NCI-H146 treated with DMSO at 0.1 percent for 48 hours (cell line): ENCODE results near the gene RIPK1.
"Not testable (repeated sequence)": the region's sequence is repeated elsewhere in the genome, so short reads cannot be mapped to it uniquely, and the experiment has no call there.

Experiments
- DNase-seq: peaks from one replicate; lab custom pipeline; 2025; ENCODE audit not compliant: unreplicated experiment; lab: John Stamatoyannopoulos, UW

The RIPK1 gene

DNA sequence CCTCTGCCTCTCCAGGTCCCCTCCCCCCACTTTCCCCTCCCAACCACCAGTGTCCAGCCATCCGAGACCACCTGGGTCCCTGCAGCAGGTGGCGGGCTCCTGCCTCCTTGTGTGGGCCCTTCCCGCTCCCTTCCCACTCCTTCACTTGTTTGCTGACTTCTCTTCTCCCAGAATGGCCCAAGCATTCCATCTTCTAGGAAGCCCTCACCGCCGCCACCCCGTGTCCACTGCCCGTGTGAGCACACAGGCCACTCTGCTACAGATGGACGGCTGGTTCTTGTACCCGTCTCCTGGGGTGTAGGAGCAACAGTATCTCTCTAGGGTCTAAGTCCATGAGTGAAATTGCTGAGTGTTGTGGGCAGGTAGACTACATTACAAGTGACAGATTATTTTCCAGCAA lies 65.2 kb downstream of the RIPK1 start:
- DNase-seq: no peak

DNA sequence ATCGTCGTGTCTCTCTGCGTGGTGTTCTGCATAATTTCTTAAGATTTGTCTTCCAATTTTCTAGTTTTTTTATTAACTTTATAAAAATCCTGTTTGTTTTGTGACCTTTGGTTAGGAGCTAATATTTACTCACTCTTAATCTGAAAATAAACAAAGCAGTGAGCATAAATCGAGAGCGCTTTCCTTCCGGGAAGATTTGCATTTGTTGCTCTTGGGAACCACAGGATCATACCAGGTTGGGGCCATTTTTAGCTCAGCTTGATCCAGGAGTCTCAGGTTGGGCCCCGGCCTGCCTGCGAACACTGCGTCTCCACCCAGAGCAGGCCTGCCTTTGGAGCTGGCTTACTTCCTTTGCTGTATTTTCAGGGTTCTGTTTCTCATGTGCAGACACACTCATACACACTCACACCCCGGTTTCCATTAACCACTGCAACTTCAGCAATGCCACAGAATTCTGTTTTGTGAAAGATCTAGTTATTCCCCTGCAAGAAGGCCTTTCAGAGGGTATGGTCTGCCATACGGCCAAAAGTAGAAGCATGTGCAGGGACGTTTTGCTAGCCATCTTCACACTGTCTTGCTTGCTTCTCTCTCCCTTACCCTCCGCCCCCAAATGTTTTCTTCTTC lies 67.5 kb downstream of the RIPK1 start:
- no peak for DNase-seq

DNA sequence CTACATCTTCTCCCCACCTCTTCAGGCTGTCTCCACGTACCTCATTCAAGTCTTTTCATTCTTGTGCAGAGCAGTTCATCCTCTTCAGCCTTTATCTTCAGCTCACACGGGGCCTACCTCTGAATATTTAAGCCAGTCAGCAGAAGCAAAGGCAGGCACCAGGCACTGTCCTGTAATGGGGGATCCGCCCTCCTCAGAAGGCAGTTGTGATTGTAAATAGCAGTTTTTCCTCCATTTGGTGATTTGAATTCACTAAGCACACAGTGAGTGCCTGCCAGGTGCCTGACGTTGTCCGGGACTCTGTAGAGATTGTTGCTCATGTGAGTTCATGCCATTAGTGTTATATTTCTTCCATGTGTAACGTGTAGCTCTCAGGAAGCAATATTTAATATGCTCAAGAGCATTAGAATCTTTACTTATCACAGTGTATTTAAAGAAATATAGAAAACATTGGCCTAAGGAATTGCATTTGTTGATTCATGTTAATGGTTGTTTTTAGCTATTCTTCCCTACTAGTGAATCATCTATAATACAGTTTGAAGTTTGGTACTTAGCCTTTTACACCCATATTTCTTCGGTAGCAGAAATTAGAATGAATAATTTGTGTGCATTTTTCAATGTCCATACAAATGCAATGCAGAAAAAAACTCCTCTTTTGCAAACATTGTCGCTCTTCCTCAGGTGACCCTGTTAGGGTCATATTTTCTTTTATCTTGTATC lies 68.2 kb downstream of the RIPK1 start:
- DNase-seq: no peak

DNA sequence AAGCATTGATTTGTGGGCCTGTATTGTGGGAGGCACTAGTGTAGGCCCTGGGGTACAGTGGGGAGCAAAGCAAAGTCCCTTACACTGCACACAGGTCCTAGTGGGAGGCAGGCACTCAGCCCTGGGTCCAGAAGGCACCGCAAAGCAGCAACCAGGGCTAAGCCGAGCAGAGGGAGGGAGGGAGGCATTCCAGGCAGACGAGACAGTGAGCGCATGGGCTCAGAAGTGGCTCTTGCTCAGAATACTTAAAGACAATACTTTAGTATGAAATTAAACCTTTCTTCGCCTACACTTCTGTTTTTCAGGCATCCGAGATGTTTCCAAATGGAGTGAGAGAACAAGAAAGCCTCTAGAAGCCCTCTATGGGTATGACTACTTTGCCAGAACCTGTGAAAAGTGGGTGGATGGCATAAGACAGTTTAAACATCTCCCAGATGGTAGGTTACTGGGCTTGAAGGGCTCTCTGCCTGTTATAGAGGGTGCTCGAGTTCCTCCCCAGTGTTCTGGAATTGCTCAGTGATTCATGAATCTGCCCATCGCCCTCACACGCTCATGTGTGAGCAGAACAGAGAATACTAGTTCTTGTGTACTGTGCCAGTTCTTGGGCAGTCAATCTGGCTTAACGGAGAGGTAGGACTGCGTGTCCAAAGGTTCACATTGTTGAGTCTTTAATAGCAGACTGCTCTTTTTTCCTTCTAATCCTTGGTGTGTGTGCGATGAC lies 68.9 kb downstream of the RIPK1 start:
- DNase-seq: no peak

DNA sequence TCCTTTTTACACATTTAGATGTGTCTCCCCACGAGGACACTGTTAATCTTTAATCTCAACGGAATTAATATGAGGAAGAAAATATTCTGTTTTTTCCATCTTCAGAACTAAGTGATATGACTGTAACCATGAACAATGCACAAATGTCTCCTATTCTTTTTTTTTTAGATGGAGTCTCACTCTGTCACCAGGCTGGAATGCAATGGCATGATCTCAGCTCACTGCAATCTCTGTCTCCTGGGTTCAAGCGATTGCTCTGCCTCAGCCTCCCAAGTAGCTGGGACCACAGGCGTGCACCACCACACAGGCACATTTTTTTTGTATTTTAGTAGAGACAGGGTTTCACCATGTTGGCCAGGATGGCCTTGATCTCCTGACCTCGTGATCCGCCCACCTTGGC lies 69.6 kb downstream of the RIPK1 start:
- not testable (repeated sequence) for DNase-seq

DNA sequence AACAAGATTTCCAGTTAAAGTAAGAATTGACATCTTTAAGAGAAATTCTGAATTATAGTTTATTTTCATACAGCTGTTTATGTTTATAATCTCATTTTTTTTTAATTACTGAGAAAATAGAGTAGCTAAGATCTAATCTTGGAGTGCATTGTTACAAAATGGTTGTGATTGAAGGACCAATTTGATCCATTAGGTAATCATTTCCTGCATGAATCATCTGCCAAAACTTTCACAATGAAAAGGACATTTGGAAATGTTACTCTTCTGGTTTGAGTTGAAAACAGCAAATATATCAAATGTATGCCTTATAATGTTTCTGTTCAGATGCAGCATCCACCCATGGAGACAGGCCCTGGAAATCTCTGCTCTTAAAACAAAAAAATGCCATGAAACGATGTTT lies 70.0 kb downstream of the RIPK1 start:
- peak; percentile 3 for DNase-seq

DNA sequence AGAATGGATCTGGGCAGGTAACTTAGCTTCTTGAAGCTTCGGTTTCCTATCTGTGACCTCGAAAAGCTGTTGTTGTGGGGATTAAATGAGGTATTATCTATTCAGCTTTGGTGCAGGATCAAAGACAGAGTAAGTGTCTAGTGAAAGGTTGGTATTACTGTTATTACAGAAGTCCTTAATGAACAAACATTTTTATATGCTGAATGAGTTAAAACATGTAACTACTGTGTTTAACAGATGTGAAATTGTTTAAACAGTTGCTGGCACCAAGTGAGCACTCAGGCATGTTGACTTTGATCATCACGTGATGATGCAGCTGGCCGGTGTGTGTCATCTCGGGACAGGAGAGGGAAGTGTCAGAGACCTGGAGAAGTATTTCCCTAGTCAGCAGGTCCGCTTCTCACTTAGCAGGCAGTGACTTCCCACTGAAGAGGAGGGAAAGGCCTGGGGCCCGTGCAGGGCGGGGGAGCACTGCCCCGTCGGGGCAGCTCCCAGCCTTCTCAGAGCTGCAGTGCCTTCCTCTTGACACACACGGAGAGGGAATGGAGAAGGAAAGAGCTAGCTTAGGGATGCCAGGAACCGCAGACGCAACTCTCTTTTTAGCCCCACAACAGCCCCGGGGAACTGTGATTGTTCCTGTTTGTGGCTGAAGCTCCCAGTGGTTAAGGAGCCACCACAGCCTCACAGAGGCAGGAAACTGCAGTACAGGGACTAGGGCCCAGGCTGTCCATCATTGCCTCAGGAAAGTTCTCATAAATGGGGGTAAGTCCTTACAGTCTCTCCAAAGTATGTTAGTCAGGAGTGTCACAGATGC lies 71.0 kb downstream of the RIPK1 start:
- peak; percentile 87 for DNase-seq

DNA sequence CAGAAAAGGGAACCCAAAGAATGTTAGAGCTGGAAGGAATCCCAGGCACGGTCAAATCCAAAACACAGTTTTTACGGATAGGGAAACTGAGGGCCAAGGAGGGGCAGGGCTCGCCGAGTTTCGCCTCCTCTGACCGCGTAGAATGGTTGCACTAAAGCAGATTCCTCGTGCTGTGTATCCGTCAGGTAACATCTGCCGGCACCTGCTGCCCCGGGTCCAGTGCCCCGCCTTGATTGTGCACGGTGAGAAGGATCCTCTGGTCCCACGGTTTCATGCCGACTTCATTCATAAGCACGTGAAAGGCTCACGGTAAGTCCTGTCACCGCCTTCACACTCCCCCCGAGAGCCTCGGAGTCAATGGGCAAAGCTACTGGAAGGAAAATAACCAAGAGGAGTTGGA lies 71.9 kb downstream of the RIPK1 start:
- DNase-seq: no peak

DNA sequence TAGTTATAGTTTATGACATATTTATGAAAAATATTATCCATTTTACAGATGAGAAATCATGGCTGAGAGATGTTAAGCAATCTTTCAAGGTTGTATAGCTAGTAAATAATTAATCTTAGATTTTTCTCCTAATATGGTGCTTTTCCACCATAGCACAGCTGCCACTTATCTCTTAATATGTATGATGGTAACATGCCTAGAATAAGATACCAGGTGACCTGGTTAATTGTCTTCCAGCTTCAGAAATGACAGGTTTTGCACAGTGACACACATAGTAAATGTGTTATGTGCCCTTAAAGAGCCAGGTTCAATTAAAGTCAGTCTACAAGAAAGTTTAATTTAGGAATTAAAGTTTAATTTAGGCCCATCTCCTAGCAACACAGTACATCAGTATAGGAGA lies 74.2 kb downstream of the RIPK1 start:
- no peak for DNase-seq

DNA sequence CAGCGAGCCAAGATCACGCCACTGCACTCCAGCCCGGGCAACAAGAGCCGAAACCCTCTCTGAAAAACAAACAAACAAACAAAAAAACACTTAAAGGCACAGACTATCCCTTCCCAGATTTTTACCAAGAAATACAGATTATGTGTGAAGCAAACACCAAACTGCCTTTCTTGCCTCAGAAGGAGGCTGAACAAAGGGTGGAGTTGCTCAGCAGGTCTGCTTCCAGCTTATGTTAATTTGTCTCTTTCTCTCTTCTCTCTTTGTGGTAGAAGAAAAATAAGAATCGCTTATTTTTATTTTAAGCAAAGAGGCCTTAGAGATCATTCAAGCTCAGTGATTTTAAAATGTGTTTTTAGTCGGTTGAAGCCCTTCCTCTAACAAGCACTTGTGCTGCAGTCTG lies 74.9 kb downstream of the RIPK1 start:
- DNase-seq: no peak

DNA sequence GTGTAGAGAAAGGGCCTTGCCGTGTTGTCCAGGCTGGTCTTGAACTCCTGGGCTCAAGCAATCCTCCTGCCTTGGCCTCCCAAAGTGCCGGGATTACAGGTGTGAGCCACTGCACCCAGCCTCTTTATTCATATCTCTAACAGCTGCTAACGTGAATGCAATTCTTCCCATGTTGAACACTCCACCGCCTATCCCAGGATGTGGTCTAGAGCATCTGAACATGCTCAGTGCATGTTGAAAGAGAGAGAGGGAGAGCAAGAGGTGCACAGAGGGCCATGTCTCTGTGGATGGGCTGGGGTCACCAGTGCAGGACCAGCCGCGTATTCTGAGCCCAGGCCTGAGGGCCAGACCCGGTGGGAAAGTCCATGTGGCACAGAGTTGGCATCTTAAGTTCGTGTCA lies 76.3 kb downstream of the RIPK1 start:
- no peak for DNase-seq

DNA sequence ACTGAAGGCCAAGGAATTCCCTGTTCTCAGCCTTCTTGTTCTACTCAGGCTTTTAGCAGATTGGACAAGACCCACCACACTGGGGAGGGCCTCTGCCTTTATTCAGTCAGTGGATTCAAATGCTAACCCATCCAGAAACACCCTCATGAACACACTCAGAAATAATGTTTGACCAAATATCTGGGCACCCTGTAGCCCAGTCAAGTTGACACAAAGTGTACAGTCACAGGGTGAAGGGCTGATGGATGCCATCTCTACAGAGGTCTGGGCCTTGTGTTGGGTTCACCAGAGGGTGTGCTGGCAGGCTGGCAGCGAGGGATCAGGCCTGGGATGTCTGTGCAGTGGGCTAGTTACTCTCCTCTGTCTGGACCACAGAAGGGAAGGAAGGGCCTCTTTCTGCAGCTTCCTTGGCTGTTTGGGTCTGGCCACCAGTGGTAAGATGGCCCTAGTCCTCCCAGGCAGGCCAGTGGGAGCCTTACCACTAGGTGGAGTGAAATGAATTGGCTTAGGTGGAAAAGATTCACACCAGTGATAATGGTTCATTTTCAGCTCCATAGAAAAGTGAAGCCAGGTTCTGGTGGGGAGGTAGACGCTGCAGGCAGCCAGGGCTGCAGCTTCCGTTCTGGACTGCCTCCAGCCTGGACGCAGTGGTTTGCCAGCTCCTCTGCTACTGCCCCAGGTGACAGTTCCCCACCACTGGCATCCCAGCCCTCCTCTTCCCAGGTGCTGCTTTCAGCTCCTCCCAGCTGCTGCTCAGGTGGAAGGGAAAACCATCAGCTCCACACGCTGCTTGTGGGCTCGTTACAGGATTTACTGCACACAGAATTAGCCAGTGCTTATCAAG lies 79.8 kb downstream of the RIPK1 start:
- DNase-seq: no peak

DNA sequence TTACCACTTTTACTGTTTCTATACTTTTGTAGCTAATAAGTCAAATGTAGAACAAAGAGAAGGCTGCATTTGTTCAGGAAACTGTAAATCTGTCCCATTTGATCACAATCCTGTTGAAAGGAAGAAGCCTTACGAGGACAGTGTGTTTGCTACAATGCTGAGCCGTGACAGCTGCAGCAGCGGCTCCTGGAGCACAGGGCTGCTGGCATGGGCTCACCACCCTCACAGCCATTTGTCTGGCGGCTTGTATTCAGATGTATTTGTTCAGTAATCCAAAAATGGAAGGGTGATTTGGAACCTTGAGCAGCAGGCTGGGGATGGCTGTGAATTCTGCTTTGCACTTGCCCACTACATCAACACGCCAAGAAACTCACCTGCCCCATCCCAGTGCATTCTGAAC lies 83.4 kb downstream of the RIPK1 start:
- no peak for DNase-seq

DNA sequence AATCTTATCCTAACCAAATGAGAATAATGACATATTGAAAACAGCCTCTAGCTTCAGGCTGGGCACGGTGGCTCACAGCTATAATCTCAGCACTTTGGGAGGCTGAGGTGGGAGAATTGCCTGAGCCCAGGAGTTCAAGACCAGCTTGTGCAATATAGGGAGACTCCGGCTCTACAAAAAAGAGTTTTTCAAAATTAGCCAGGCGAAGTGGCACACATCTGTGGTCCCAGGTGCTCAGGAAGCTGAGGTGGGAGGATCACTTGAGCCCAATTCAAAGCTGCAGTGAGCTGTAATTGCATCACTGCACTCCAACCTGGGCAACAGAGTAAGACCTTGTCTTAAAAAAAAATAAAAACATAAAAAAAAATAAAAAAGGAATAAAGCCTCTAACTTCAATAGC lies 84.4 kb downstream of the RIPK1 start:
- DNase-seq: no peak

DNA sequence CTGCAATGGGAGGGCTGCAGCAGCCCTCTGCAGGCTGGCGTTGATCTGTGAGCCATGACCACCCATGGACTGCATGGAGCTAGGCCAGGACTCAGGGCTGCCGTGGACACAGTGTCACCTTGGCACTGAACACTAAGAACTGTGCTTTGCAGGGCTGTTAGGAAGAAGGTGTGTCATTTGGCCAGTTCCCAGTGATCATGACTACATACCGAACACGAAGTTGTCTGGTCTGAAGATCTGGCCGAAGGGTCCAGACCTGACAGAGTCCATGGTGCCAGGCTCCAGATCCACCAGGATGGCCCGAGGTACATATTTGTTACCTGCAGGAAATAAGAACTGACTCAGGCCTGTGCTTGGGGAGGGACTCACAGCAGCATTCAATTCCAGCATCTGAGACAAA lies 87.1 kb downstream of the RIPK1 start:
- DNase-seq: not testable (repeated sequence)

DNA sequence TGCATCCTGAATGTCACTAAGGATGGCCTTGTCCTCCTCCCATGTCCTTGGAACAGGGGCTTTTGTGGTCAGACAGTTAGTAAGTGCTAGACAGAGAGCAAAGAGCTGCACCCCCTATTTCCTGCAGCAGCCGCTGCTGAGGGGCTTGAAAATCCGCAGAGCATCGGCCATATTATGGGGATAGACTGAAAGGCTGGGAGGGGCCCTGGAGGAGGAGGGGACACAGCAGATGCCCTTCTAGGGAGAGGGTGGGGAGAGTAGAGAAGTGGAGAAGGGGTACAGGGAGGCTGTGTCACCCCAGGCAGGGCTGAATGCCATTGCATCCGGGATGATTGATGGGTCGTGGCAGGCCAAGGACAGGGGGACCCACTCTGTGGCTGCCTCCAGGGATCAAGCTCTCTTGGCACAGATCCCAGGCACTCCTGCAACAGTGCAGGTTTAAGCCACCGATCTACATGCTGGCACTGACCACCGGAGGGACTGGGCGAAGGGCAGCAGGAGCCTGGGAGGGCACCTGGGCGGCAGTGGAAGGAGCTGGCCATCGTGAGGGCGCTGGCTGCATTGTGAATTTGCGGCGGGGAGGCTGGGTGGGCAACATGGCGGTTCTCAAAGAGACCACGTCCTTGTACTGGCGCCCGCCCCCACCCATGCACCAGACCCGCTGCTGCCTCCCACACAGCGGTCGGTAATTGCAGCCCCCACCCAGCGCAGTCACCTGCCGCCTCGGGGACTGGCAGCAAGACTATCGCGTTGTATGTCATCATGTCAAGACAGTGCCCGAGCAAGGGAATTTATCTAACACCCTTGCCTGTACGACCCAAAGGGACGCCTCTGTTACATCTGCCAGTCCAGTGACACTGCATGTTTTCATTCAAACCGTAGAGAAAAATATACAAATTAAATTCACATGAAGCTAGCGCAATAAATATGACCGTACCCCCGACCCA lies 88.2 kb downstream of the RIPK1 start:
- peak; percentile 19 for DNase-seq

DNA sequence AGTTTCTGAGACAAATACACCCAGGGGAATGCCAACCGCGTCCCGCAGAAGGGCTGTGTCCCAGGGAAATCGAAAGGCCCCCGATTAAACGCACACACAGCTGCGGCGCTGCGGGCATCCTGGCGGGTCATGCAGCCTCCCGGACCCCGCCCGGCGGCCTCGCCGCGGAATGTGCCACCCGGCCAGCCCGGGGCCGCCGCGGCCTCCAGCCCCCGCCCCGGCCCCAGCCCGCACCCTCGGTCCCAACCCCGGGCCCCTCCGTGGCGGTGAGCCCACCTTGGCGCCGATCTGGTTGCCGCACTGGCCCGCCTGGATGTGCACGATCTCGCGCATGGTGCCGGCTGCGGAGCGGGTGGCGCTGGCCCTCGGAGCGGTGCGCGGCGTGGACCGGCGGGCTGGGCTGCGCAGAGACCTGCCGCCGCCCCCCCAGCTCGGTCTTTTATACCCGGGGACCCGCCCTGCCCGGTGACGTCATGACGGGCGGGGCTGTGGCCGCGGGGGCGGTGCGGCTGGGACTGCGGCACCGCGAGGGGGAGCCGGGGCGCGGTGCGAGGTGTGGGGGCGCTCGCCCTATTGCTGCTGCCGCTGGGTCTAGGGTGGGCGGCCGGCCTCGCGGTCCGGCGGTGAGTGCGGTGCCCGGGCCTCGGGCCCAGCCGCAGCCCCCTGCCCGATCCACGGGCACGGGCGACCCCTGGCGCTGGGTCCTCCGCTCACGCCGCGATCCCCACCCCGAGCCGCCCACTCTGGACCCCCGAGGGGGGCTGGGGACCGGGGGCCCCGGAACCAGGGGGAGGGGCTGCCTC lies 89.0 kb downstream of the RIPK1 start, which contains the start of gene TUBB2A:
TSS of gene TUBB2A (minus strand) at position 414 of the 803 bp plus-strand sequence. CDS start at position 333, 81 bp downstream.
- peak; percentile 47 for DNase-seq
